Panc1 (cell line): ENCODE measurements around the gene KLRD1. TPM values are rescaled to one million over a fixed set of nuclear protein-coding genes. Genes with fewer than 3 reads are reported as not detected.
"Not testable (repeated sequence)": the region's sequence is repeated elsewhere in the genome, so short reads cannot be mapped to it uniquely, and the experiment has no call there.

Experiments
- ATAC-seq: fragments of 200-7000 bp; cut with Tn5 transposase; 2 replicates; pipeline ENCODE4 v1.9.1; 2020; ENCODE audit warnings: mild to moderate bottlenecking, moderate library complexity
- BruUV-seq: library from RNA; stranded (reverse); fragments of 400-500 nt; replicated peaks from 2 replicates; lab custom pipeline; 2021; lab: Mats Ljungman, UMichigan
- CTCF ChIA-PET: fragments of 300-600 bp; sonication (Branson Sonifier 250); formaldehyde crosslinking; loops from one replicate; lab custom pipeline; 2022; ENCODE audit warnings: antibody characterized with exemption; lab: Charles Lee
- POLR2A ChIA-PET: fragments of 300-600 bp; sonication (Branson Sonifier 250); formaldehyde crosslinking; loops from one replicate; lab custom pipeline; 2022; ENCODE audit warnings: antibody characterized with exemption; lab: Charles Lee
- DNase-seq: peaks from one replicate; pipeline ENCODE4 v3.0.0-alpha.2; 2010; ENCODE audit warnings: low read depth, low spot score
- H3K27ac ChIP-seq: 2 replicates; pipeline ENCODE4 v1.5.1; 2011; ENCODE audit warnings: mild to moderate bottlenecking, low read length, inconsistent platforms
- H3K27me3 ChIP-seq: fragments of 200-500 bp; sonication (Bioruptor generic); 2 replicates; pipeline ENCODE4 v1.6.0; 2014; ENCODE audit warnings: low read length, inconsistent platforms; ENCODE audit not compliant: control insufficient read depth, insufficient read depth
- H3K36me3 ChIP-seq: fragments of 200-500 bp; sonication (Bioruptor generic); 2 replicates; pipeline ENCODE4 v1.5.1; 2014; ENCODE audit warnings: inconsistent platforms, mild to moderate bottlenecking, low read length, moderate library complexity; ENCODE audit not compliant: control insufficient read depth, insufficient read depth
- H3K4me1 ChIP-seq: 2 replicates; pipeline ENCODE4 v1.5.1; 2011; ENCODE audit warnings: inconsistent platforms, mild to moderate bottlenecking, low read length, moderate library complexity; ENCODE audit not compliant: control insufficient read depth, insufficient read depth
- H3K4me3 ChIP-seq, 2 experiments: 2 replicates each; pipeline ENCODE4 v1.5.1; 2011 to 2012; ENCODE audit warnings: low read depth in 2 of 2, low read length in 2 of 2, mild to moderate bottlenecking in 2 of 2, inconsistent platforms in 1 of 2, moderate library complexity in 1 of 2
- H3K9me3 ChIP-seq: fragments of 200-500 bp; sonication (Bioruptor generic); 2 replicates; pipeline ENCODE4 v1.5.1; 2014; ENCODE audit warnings: low read depth, mild to moderate bottlenecking, inconsistent platforms, low read length, moderate library complexity; ENCODE audit not compliant: control insufficient read depth, insufficient read depth
- CTCF ChIP-seq: fragments of 450-650 bp; IDR thresholded peaks from 2 replicates; pipeline ENCODE4 v1.5.1; 2017; ENCODE audit warnings: mild to moderate bottlenecking
- POLR2AphosphoS5 ChIP-seq: IDR thresholded peaks from 2 replicates; pipeline ENCODE4 v1.6.1; 2012; ENCODE audit warnings: mild to moderate bottlenecking, low read depth, low read length, moderate library complexity
- REST ChIP-seq, 2 experiments: IDR thresholded peaks; 2 replicates each; pipeline ENCODE4 v1.6.1; 2011 to 2012; ENCODE audit warnings: low read depth in 2 of 2, control low read depth in 1 of 2, low read length in 1 of 2, mild to moderate bottlenecking in 1 of 2, moderate library complexity in 1 of 2; ENCODE audit not compliant: insufficient read depth in 1 of 2
- SIN3A ChIP-seq: IDR thresholded peaks from 2 replicates; pipeline ENCODE4 v1.6.1; 2012; ENCODE audit warnings: low read depth, mild to moderate bottlenecking, low read length, moderate library complexity, borderline replicate concordance; ENCODE audit not compliant: insufficient read depth
- TCF7L2 ChIP-seq: IDR thresholded peaks from 2 replicates; pipeline ENCODE4 v1.6.1; 2011; ENCODE audit warnings: mild to moderate bottlenecking, low read depth, low read length, inconsistent platforms
- in situ Hi-C: cut with HindIII; loops from 2 replicates; pipeline ENCODE4 v1.10.0; 2016; ENCODE audit warnings: low sequenced_read_pairs, low pct_unique_long_range_greater_than_20kb
- intact Hi-C: fragments of 100-400 bp; cut with micrococcal nuclease; formaldehyde crosslinking; loops from one replicate; pipeline ENCODE4 v1.10.0; 2022; ENCODE audit not compliant: unreplicated experiment
- total RNA-seq: library from RNA; stranded (reverse); gene quantifications from one replicate; pipeline ENCODE4 v1.2.1, GENCODE V29; 2021; ENCODE audit not compliant: unreplicated experiment

The KLRD1 gene
- total RNA-seq, 1 experiment from 2014 or later: not detected

GRCh38 chr12:10339053-10339840 is 31.6 kb downstream of the KLRD1 start:
- H3K27me3 ChIP-seq: no peaks in the 10 kb centered on the region
- in situ Hi-C loops (no loop called here), intact Hi-C loops (no loop called here)
- ATAC-seq (no peak), DNase-seq (no peak)
- no peak for TF ChIP-seq TCF7L2
- TF ChIP-seq SIN3A: no peak
- TF ChIP-seq REST (IDR thresholded peaks at IDR 0.05; ENCODE audit: insufficient read depth in 1 of 2, low read depth in 2 of 2, low read length in 1 of 2): no peak
- no peak for TF ChIP-seq POLR2AphosphoS5
- no peak for TF ChIP-seq CTCF
- H3K4me3 ChIP-seq: no peak overlapping the region
- CTCF ChIA-PET: no interaction called here
- H3K4me1 ChIP-seq: no peaks in the 10 kb centered on the region
- POLR2A ChIA-PET: interaction anchor here (0.6 kb wide), 2 partner anchors 138 to 195 kb away, joined by 5 read pairs; no protein-coding TSS in a partner anchor
- BruUV-seq: no TSS peak
- no peaks in the 10 kb centered on the region for H3K36me3 ChIP-seq
- H3K9me3 ChIP-seq: no peaks in the 10 kb centered on the region
- H3K27ac ChIP-seq: peak overlapping the region; percentile 29; the same call in 1 of the 2 replicates

GRCh38 chr12:10340946-10341345 is 33.3 kb downstream of the KLRD1 start:
- CTCF ChIA-PET, DNase-seq, ATAC-seq, BruUV-seq, POLR2A ChIA-PET, H3K9me3 ChIP-seq, H3K4me3 ChIP-seq, H3K27ac ChIP-seq, H3K36me3 ChIP-seq, H3K4me1 ChIP-seq, in situ Hi-C loops, intact Hi-C loops, H3K27me3 ChIP-seq: not testable (repeated sequence)

- Histone ChIP-seq H3K27ac (no peak overlapping the region), H3K4me1 (no peaks in the 10 kb centered on the region), H3K27me3 (no peaks in the 10 kb centered on the region), H3K36me3 (no peaks in the 10 kb centered on the region), H3K4me3 (no peak overlapping the region), H3K9me3 (no peaks in the 10 kb centered on the region)
- ChIA-PET POLR2A (interaction anchor here (0.6 kb wide), 1 partner anchor 309 kb away, joined by 3 read pairs; no protein-coding TSS in a partner anchor), CTCF (no interaction called here)
- intact Hi-C loops: no loop called here
- no TSS peak for BruUV-seq
- no peak for ATAC-seq
- in situ Hi-C loops: no loop called here
- DNase-seq: no peak
- TF ChIP-seq TCF7L2: no peak
- TF ChIP-seq REST (IDR thresholded peaks at IDR 0.05; ENCODE audit: insufficient read depth in 1 of 2, low read depth in 2 of 2, low read length in 1 of 2): no peak
- no peak for TF ChIP-seq SIN3A
- TF ChIP-seq POLR2AphosphoS5: no peak
- TF ChIP-seq CTCF: no peak
Measured at GRCh38 chr12:10341892-10342509, 34.3 kb downstream of the KLRD1 start.
